Heart left ventricle (tissue), 13 donors: ENCODE data around the gene SESN1.

ENCODE experiments used
- CTCF ChIP-seq, 12 donors: fragments of 200-600 bp; sonication (generic) in 4 of 12; IDR thresholded peaks; one replicate each; pipeline versions ENCODE4 v1.5.0 to v1.8.0; 2018 to 2022; ENCODE audit warnings: antibody characterized with exemption in 12 of 12, mild to moderate bottlenecking in 5 of 12
- POLR2A ChIP-seq, 2 donors: fragments of 450-650 bp; IDR thresholded peaks; one replicate each; pipeline ENCODE4 v1.6.1; 2017; ENCODE audit warnings: antibody characterized with exemption in 2 of 2, mild to moderate bottlenecking in 2 of 2, moderate library complexity in 2 of 2
- donor health status: ischemic (EF 13 %, LVEDD 7.1; RV severe dilation, severe dysfunction).
- donor health status: DM: no; HTN: yes; CAD: no.
- donor health status: DM: no; HTN: no; CAD: no.
- donor health status: ischemic (EF 25% LVEDD 6.9; RV normal size, moderate dysfunction).
- donor health status: ischemic (EF 25% LVEDD 5.7; RV mildly dilated, moderate dysfunction).
- donor health status: ischemic (EF 35%, LVEDD 5.7; RV mildly dilated, moderate dysfunction).
- donor health status: nonischemic (EF 11% LVEDD 7.7; RV severe dilation, severe dysfunction).
- donor health status: DM: yes; HTN: yes; CAD: no.
- donor health status: PGD.
- donor health status: ischemic (EF 29% LVEDD 5.4; RV normal size, mild dysfunction).
- donor health status: nonischemic (EF 23%, LVEDD 6.1; RV moderate dilation, normal function).

- no peak for TF ChIP-seq CTCF (IDR thresholded peaks at IDR 0.05)
- TF ChIP-seq POLR2A (IDR thresholded peaks at IDR 0.05), result no peak
Measured at GRCh38 chr6:109096208-109096607, 1.6 kb upstream of the SESN1 start.
